ENCODE measurements around the gene LRP8. TPM values are rescaled to one million over a fixed set of nuclear protein-coding genes. Genes with fewer than 3 reads are reported as not detected.

LRP8 gene
- total and polyA plus RNA-seq, 2 of the 4 experiments (the other 2 are of a cell fraction): 12.0 to 12.1 TPM

- peak overlapping the region; percentile 88; the same call in 1 of the 2 replicates for H2AK5ac ChIP-seq (ENCODE audit: low read depth, low read length)
- no peak overlapping the region for H3K56ac ChIP-seq (ENCODE audit: extremely low read depth, insufficient read depth, low read length)
- peak overlapping the region; percentile 8; the same call in 1 of the 2 replicates for H3K14ac ChIP-seq (replicated peaks; ENCODE audit: low read depth, low read length)
- H3K9me3 ChIP-seq (ENCODE audit: control insufficient read depth, insufficient read depth, low read length): no peaks in the 10 kb centered on the region
- peak overlapping the region; percentile 89 for H4K5ac ChIP-seq (ENCODE audit: low read depth, low read length)
- H3K4me3 ChIP-seq (ENCODE audit: insufficient read depth, low read depth, low read length): peak overlapping the region; percentile 87
- peak overlapping the region; percentile 36; the same call in 1 of the 2 replicates for H3K27ac ChIP-seq (ENCODE audit: insufficient read depth, low read length)
- no peak overlapping the region for H3K18ac ChIP-seq (ENCODE audit: low read depth, low read length)
- H2BK15ac ChIP-seq (ENCODE audit: low read depth, low read length): no peak overlapping the region
- H4K20me1 ChIP-seq (ENCODE audit: insufficient read depth, low read length): no peaks in the 10 kb centered on the region; the same call in 1 of the 2 replicates
- H4K91ac ChIP-seq (ENCODE audit: insufficient read depth, low read depth, low read length): no peak overlapping the region
- H2BK120ac ChIP-seq (ENCODE audit: low read depth, low read length): no peak overlapping the region
- H2AK9ac ChIP-seq (replicated peaks; ENCODE audit: low read depth, low read length, poor library complexity): peak overlapping the region; percentile 33
- peaks cover 12% of the 10 kb centered on the region for H3K36me3 ChIP-seq (ENCODE audit: control insufficient read depth, insufficient read depth, low read length)
- POLR2A ChIA-PET (ENCODE audit: unreplicated experiment): interaction anchor here (0.6 to 0.8 kb wide), 2 partner anchors 15 to 299 kb away, joined by 4 to 25 read pairs; no protein-coding TSS in a partner anchor
- H2BK5ac ChIP-seq (ENCODE audit: low read depth, low read length, poor library complexity, severe bottlenecking): peak overlapping the region; percentile 36
- H3K79me1 ChIP-seq (ENCODE audit: low read depth in 1 of 2, low read length in 2 of 2): peaks cover 31 to 43% of the 10 kb centered on the region in 2 experiments
- H3K9ac ChIP-seq (ENCODE audit: low read depth, low read length): peak overlapping the region; percentile 71
- BruUV-seq (replicated peaks): no TSS peak
- peaks cover 8% of the 10 kb centered on the region for H3K4me1 ChIP-seq (ENCODE audit: control insufficient read depth, insufficient read depth, low read length)
- DNase-seq: no peak
- H2BK20ac ChIP-seq (ENCODE audit: low read depth, low read length): no peak overlapping the region
- ATAC-seq (ENCODE audit: low read depth): no peak
- CTCF ChIA-PET: no interaction called here
- H3K9me1 ChIP-seq (ENCODE audit: insufficient read depth, low read length): peaks cover 4% of the 10 kb centered on the region; the same call in 1 of the 2 replicates
- peak overlapping the region; percentile 82 for H3K4ac ChIP-seq (ENCODE audit: low read depth, low read length)
- no peaks in the 10 kb centered on the region for H3K27me3 ChIP-seq (ENCODE audit: control insufficient read depth, insufficient read depth, low read length)
- peak overlapping the region; percentile 100 for H3K4me2 ChIP-seq (ENCODE audit: low read depth, low read length)
- WGBS, 2 experiments (ENCODE audit: extremely low coverage in 2 of 2, insufficient read length in 1 of 2): no CpG with 5 or more reads among the region's 8 CpGs
- peak overlapping the region; percentile 59 for H3K23ac ChIP-seq (ENCODE audit: low read depth, low read length)
- peak overlapping the region; percentile 96 to 99 for H4K8ac ChIP-seq (ENCODE audit: low read depth in 2 of 2, low read length in 2 of 2)
- intact Hi-C loops (cut with micrococcal nuclease): no loop called here
- in situ Hi-C loops (cut with MboI; ENCODE audit: low sequenced_read_pairs): no loop called here
- TF ChIP-seq NFE2L2 (IDR thresholded peaks at IDR 0.05; ENCODE audit: low read depth, low read length): no peak
- TF ChIP-seq, protein P1, sequence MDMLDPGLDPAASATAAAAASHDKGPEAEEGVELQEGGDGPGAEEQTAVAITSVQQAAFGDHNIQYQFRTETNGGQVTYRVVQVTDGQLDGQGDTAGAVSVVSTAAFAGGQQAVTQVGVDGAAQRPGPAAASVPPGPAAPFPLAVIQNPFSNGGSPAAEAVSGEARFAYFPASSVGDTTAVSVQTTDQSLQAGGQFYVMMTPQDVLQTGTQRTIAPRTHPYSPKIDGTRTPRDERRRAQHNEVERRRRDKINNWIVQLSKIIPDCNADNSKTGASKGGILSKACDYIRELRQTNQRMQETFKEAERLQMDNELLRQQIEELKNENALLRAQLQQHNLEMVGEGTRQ (IDR thresholded peaks at IDR 0.05; ENCODE audit: low read depth, low read length): no peak
- TF ChIP-seq RCOR1 (IDR thresholded peaks at IDR 0.05; ENCODE audit: insufficient replicate concordance, low read length): no peak
- no peak for TF ChIP-seq CTCF (conservative IDR thresholded peaks at IDR 0.05; ENCODE audit: low read depth, low read length)
- peak overlapping the region; percentile 88 for H2AFZ ChIP-seq (replicated peaks; ENCODE audit: low read length, poor library complexity)
- dilution Hi-C loops (cut with HindIII; ENCODE audit: low sequenced_read_pairs, unreplicated experiment): no loop called here
These were observed 90.2 kb downstream of the LRP8 start for GRCh38 chr1:53237638-53238037.

Data from IMR-90 (cell line).